Tibial artery (tissue), 4 donors: ENCODE data around the gene DNAJC18.
"Not testable (repeated sequence)": the region's sequence is repeated elsewhere in the genome, so short reads cannot be mapped to it uniquely, and the experiment has no call there.

Source experiments
- DNase-seq, 2 donors: peaks; one replicate each; pipeline ENCODE4 v3.0.0-alpha.2; 2019
- H3K27ac ChIP-seq, 2 donors: fragments of 200-600 bp; sonication (generic) in 1 of 2; 1 replicate in 1 of 2; 2 replicates in 1 of 2; pipeline ENCODE4 v1.5.1; 2018 to 2019; ENCODE audit warnings: mild to moderate bottlenecking in 1 of 2
- H3K27me3 ChIP-seq, 2 donors: fragments of 200-600 bp; sonication (generic) in 1 of 2; one replicate each; pipeline versions ENCODE4 v1.5.1 to v1.6.0; 2016 to 2019
- H3K36me3 ChIP-seq, 3 donors: fragments of 200-600 bp; sonication (generic) in 2 of 3; one replicate each; pipeline ENCODE4 v1.5.1; 2016 to 2019; ENCODE audit warnings: mild to moderate bottlenecking in 2 of 3
- H3K4me1 ChIP-seq, 4 donors: fragments of 200-600 bp; sonication (generic) in 2 of 4; 1 replicate in 3 of 4; 2 replicates in 1 of 4; pipeline ENCODE4 v1.5.1; 2016 to 2019
- H3K4me3 ChIP-seq, 2 donors: fragments of 200-600 bp; sonication (generic) in 1 of 2; 1 replicate in 1 of 2; 2 replicates in 1 of 2; pipeline ENCODE4 v1.5.1; 2018 to 2019; ENCODE audit warnings: mild to moderate bottlenecking in 2 of 2
- H3K9me3 ChIP-seq, 3 donors: fragments of 200-600 bp; sonication (generic) in 1 of 3; one replicate each; pipeline ENCODE4 v1.5.1; 2016 to 2019
- intact Hi-C: fragments of 100-400 bp; cut with DNase I; formaldehyde crosslinking; loops from one replicate; pipeline ENCODE4 v1.15.0; 2023; ENCODE audit warnings: low total_unique reads
- TF ChIP-seq, protein P1 (sequence below), 2 experiments: fragments of 200-600 bp in 1 of 2; fragments of 450-650 bp in 1 of 2; IDR thresholded peaks; one replicate each; pipeline ENCODE4 v1.5.1; 2017 to 2019; ENCODE audit warnings: antibody characterized with exemption in 2 of 2, mild to moderate bottlenecking in 1 of 2, moderate library complexity in 1 of 2

Gene DNAJC18

DNA sequence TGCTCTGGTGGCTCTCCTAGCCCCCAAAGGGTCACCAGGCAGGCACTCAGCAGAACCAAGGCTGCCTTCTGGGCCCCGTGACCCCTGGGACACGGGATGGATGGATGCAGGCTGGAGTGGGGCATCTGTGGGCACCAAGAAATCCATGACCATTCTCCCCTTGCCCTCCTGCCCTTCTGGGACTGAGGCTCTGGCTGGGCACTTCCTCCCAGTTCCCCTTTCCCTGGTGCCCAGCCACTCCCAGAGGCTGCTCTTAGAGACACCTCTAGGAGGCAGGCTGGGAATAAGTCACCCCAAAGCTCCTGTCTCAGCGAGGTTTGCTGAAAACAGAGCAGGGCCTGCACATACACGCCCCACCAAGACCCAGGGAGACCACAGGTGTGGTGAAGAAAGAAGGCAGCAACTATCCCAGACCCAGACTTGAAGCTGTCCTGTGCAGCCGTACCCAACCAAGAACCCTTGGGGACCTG, 42.3 kb upstream of the DNAJC18 start:
- no peaks in the 10 kb centered on the region for H3K9me3 ChIP-seq
- no peaks in the 10 kb centered on the region for H3K27me3 ChIP-seq
- H3K4me3 ChIP-seq, result peak overlapping the region; percentile 54 to 67
- H3K27ac ChIP-seq, result peak overlapping the region; percentile 91 to 94
- peaks cover 0 to 28% (median 28%) of the 10 kb centered on the region in 3 donors for H3K36me3 ChIP-seq
- TF ChIP-seq, protein P1, sequence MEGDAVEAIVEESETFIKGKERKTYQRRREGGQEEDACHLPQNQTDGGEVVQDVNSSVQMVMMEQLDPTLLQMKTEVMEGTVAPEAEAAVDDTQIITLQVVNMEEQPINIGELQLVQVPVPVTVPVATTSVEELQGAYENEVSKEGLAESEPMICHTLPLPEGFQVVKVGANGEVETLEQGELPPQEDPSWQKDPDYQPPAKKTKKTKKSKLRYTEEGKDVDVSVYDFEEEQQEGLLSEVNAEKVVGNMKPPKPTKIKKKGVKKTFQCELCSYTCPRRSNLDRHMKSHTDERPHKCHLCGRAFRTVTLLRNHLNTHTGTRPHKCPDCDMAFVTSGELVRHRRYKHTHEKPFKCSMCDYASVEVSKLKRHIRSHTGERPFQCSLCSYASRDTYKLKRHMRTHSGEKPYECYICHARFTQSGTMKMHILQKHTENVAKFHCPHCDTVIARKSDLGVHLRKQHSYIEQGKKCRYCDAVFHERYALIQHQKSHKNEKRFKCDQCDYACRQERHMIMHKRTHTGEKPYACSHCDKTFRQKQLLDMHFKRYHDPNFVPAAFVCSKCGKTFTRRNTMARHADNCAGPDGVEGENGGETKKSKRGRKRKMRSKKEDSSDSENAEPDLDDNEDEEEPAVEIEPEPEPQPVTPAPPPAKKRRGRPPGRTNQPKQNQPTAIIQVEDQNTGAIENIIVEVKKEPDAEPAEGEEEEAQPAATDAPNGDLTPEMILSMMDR (IDR thresholded peaks at IDR 0.05), result peak; percentile 22 to 25
- intact Hi-C loops, result no loop called here
- DNase-seq, result peak; percentile 46 to 73
- H3K4me1 ChIP-seq, result peaks cover 0 to 50% (median 31%) of the 10 kb centered on the region in 4 donors

- no peaks in the 10 kb centered on the region for H3K9me3 ChIP-seq
- H3K36me3 ChIP-seq, result peaks cover 0 to 33% (median 32%) of the 10 kb centered on the region in 3 donors
- peak overlapping the region; percentile 54 to 67 for H3K4me3 ChIP-seq
- TF ChIP-seq, protein P1 (IDR thresholded peaks at IDR 0.05), result no peak
- DNase-seq, result peak; percentile 56 to 79
- peaks cover 0 to 50% (median 31%) of the 10 kb centered on the region in 4 donors for H3K4me1 ChIP-seq
- peak overlapping the region; percentile 91 to 94 for H3K27ac ChIP-seq
- no peaks in the 10 kb centered on the region for H3K27me3 ChIP-seq
- intact Hi-C loops, result no loop called here
Measured at GRCh38 chr5:139481122-139481533, 41.8 kb upstream of the DNAJC18 start.

GRCh38 chr5:139479729-139480128, 40.4 kb upstream of the DNAJC18 start:
- Histone ChIP-seq H3K36me3 (peaks cover 0 to 47% (median 46%) of the 10 kb centered on the region in 3 donors), H3K27ac (peak overlapping the region in 1 of 2 donors; percentile 91), H3K4me1 (peaks cover 0 to 45% (median 28%) of the 10 kb centered on the region in 4 donors)
- H3K27me3 ChIP-seq, DNase-seq, H3K4me3 ChIP-seq, H3K9me3 ChIP-seq, intact Hi-C loops: not testable (repeated sequence)

DNA sequence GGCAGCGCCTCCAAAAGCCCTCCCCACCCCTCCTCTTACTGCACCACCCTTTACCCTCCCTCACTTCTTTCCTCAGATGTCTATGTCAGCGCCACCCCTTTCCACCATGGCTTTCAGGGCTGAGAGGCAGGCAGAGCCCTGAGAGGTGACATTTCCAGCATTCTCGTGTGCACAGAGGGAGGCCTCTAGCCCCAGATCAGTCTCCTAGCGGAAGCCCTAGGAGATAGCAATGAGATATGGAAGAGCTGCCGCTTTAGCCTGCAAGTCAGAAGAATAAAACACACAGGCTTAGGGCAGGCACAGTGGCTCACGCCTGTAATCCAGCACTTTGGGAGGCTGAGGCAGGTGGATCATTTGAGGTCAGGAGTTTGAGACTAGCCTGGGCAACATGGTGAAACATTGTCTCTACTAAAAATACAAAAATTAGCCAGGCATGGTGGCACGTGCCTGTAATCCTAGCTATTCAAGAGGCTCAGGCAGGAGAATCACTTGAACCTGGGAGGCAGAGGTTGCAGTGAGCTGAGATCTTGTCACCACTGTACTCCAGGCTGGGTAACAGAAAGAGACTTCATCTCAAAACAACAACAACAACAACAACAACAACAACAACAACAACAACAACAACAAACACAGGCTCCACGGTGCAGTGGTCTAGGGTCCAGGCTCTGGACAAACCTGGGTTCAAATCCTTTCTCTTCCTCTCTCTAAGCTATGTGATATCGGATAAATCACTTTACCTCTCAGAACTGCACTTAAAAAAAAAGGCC, 39.5 kb upstream of the DNAJC18 start:
- H3K4me3 ChIP-seq, intact Hi-C loops, DNase-seq, H3K9me3 ChIP-seq, H3K27me3 ChIP-seq: not testable (repeated sequence)
- peak overlapping the region; percentile 0 to 39 for H3K27ac ChIP-seq
- H3K4me1 ChIP-seq, result peaks cover 0 to 44% (median 24%) of the 10 kb centered on the region in 4 donors
- H3K36me3 ChIP-seq, result peaks cover 0 to 47% (median 46%) of the 10 kb centered on the region in 3 donors

DNA sequence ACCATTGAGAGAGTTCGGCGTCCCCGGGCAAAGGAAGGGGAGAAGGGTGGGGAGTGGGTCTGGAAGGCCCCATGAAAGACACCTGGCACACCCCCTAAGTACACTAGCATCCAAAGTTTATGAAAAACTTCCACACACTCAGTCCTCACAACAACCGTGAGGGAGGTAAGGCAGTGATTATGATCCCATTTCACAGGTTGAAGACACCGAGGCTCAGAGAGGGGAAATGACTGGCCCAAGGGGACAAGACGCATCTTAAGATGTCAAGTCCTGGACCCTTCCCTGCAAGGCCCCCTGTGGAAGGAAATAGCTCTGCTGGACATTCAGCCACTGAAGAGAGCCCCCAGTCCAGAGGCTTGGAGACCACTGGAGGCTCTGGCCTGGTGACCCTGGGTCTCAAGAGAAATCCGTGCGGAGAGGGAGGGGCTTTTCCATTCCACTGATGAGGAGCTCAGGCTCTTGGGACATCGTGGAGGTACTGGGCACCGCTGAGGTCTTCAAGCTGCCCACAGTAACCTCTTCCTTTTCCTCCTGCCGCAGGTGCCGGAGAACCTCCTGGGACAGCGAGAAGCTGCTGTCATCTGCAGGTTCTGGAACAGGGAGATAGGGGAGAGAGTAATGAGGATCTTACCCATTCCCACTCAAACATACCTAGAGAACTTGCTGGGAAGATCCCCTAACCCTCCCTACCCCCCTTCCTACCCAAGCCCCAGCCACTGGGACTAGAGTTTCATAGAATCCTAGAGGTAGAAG, 36.7 kb upstream of the DNAJC18 start:
- DNase-seq, result no peak
- TF ChIP-seq, protein P1 (IDR thresholded peaks at IDR 0.05), result no peak
- Histone ChIP-seq H3K4me1 (peaks cover 0 to 22% (median 9%) of the 10 kb centered on the region in 4 donors), H3K4me3 (no peak overlapping the region), H3K36me3 (peaks cover 0 to 47% (median 46%) of the 10 kb centered on the region in 3 donors), H3K27ac (no peak overlapping the region), H3K27me3 (no peaks in the 10 kb centered on the region), H3K9me3 (no peaks in the 10 kb centered on the region)
- intact Hi-C loops, result no loop called here

DNA sequence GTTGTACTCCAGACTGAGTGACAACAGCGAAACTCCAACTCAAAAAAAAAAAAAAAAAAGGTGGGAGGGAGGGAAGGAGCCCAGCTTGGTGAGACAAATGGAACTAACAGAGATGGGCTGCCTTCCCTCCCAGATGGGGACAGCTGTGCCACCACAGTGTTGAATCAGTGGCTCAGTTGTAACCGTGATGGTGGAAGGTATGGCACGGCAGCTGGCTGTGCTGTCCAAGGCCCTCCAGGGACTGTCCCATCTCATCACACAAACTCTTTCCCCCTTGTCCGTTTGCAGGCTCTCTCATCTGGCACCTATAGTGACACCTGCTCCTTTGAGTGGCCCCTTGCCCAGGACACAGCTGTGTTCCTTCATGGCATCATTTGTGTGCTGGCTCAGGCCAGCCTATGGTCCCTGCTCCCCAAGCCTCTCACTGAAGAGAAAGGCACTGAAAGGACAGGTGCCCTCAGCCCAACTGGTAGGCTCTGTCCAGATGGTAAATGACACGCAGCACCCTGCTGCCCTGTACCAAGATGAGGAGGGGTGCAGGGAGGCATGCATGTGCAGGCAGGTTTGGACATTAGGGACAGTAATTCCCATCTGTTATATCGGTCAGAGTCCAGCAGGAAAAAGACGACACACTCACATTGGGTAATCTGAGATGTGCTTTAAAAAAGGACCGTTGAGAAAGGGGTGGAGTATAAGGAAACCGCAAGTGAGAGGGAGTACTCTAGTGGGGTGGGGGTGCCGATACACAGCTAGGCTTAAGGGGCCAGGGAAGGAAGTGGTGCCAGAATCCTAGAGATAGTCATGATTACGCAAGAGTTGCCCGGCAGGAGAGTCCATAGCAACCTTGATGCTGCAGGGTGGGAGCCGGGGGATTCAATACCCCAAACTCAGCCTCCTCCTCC, 35.8 kb upstream of the DNAJC18 start:
- Histone ChIP-seq H3K27me3 (no peaks in the 10 kb centered on the region), H3K9me3 (no peaks in the 10 kb centered on the region), H3K4me1 (peaks cover 0 to 13% (median 2%) of the 10 kb centered on the region in 4 donors), H3K36me3 (peaks cover 0 to 47% (median 46%) of the 10 kb centered on the region in 3 donors), H3K27ac (no peak overlapping the region), H3K4me3 (no peak overlapping the region)
- intact Hi-C loops, result no loop called here
- peak in 1 of 2 donors; percentile 42 for DNase-seq
- TF ChIP-seq, protein P1 (IDR thresholded peaks at IDR 0.05), result no peak
